Activated T-helper 1 cell treated with anti-CD3 and anti-CD28 coated beads, Interleukin-12 subunit alpha, Interleukin-12 subunit beta, Interleukin-2, Interleukin-4 antibody, amounts not matched to agents 30 ng/mL and 10 ng/mL and 1 ng/mL, durations not matched to agents 14 hours and 24 hours and 36 hours (primary cell): Measurements from ENCODE around the gene MS4A5. TPM values are rescaled to one million over a fixed set of nuclear protein-coding genes. Genes with fewer than 3 reads are reported as not detected.

ENCODE experiments used
- total RNA-seq: library from RNA; stranded (reverse); gene quantifications from 2 replicates; pipeline ENCODE4 v1.2.3, GENCODE V29; 2022

Gene MS4A5
- total RNA-seq, 1 donor from 2014 or later, result not detected

Other genes with a start within 250 kb of the MS4A5 start
- gene MS4A6A, start 246.5 kb upstream of the MS4A5 start, total RNA-seq, result not detected in 2 replicates
- gene MS4A4E, start 186.4 kb upstream of the MS4A5 start, total RNA-seq, result not detected in 2 replicates
- gene MS4A4A, start 148.9 kb upstream of the MS4A5 start, total RNA-seq, result not detected in 2 replicates
- not detected in 2 replicates for gene MS4A6E, start 102.3 kb upstream of the MS4A5 start, total RNA-seq
- not detected in 2 replicates for gene MS4A7, start 51.0 kb upstream of the MS4A5 start, total RNA-seq
- gene MS4A14, start 33.1 kb upstream of the MS4A5 start, total RNA-seq, result not detected in 2 replicates
- not detected in 2 replicates for gene MS4A1, start 26.3 kb downstream of the MS4A5 start, total RNA-seq
- gene MS4A12, start 63.2 kb downstream of the MS4A5 start, total RNA-seq, result not detected in 2 replicates
- not detected in 2 replicates for gene MS4A13, start 85.8 kb downstream of the MS4A5 start, total RNA-seq